Mesothelial cell of epicardium (in vitro differentiated cells): ENCODE data around the gene JPH2. TPM values are rescaled to one million over a fixed set of nuclear protein-coding genes. Genes with fewer than 3 reads are reported as not detected.
A peak's percentile ranks its signal among the peaks of the same experiment; 100 is the strongest.

Experiments
- DNase-seq, 2 experiments: peaks; one replicate each; pipeline ENCODE4 v3.0.0; 2021; ENCODE audit warnings: low spot score in 2 of 2; ENCODE audit not compliant: unreplicated experiment in 2 of 2
- H3K27ac Mint-ChIP-seq: 2 replicates; pipeline ENCODE4 v1.8.0; 2021; ENCODE audit warnings: mixed read lengths
- H3K27me3 Mint-ChIP-seq: 2 replicates; pipeline ENCODE4 v1.8.0; 2021; ENCODE audit warnings: low read depth, mixed read lengths
- H3K36me3 Mint-ChIP-seq: 2 replicates; pipeline ENCODE4 v1.8.0; 2021; ENCODE audit warnings: mixed read lengths
- H3K4me1 Mint-ChIP-seq: 2 replicates; pipeline ENCODE4 v1.8.0; 2021; ENCODE audit warnings: mixed read lengths
- H3K4me3 Mint-ChIP-seq: 2 replicates; pipeline ENCODE4 v1.8.0; 2021; ENCODE audit warnings: mild to moderate bottlenecking, moderate library complexity, mixed read lengths
- H3K9me3 Mint-ChIP-seq: 2 replicates; pipeline ENCODE4 v1.8.0; 2021; ENCODE audit warnings: mixed read lengths
- CTCF ChIP-seq: fragments of 200-600 bp; sonication (generic); IDR thresholded peaks from one replicate; pipeline ENCODE4 v1.5.0; 2021; ENCODE audit warnings: antibody characterized with exemption; ENCODE audit not compliant: unreplicated experiment
- total RNA-seq: library from RNA; stranded (reverse); gene quantifications from 3 replicates; pipeline ENCODE4 v1.2.1, GENCODE V29; 2021

Gene JPH2
- total RNA-seq, 1 donor from 2014 or later: 3.5 TPM

GRCh38 chr20:44222633-44223368, 35.8 kb upstream of the JPH2 start:
- DNase-seq: no peak
- H3K4me1 Mint-ChIP-seq: peaks cover 26% of the 10 kb centered on the region
- no peak for TF ChIP-seq CTCF
- H3K4me3 Mint-ChIP-seq: no peak overlapping the region
- no peaks in the 10 kb centered on the region for H3K36me3 Mint-ChIP-seq
- no peak overlapping the region for H3K27ac Mint-ChIP-seq
- no peaks in the 10 kb centered on the region for H3K27me3 Mint-ChIP-seq
- H3K9me3 Mint-ChIP-seq: no peaks in the 10 kb centered on the region

- H3K4me3 Mint-ChIP-seq: no peak overlapping the region
- H3K9me3 Mint-ChIP-seq: no peaks in the 10 kb centered on the region
- H3K4me1 Mint-ChIP-seq: peaks cover 33% of the 10 kb centered on the region
- no peaks in the 10 kb centered on the region for H3K27me3 Mint-ChIP-seq
- H3K27ac Mint-ChIP-seq: no peak overlapping the region
- TF ChIP-seq CTCF: no peak
- H3K36me3 Mint-ChIP-seq: peaks cover 1% of the 10 kb centered on the region
- DNase-seq: no peak
Measured at GRCh38 chr20:44222027-44222426, 35.0 kb upstream of the JPH2 start.

- peaks cover 33% of the 10 kb centered on the region for H3K4me1 Mint-ChIP-seq
- no peaks in the 10 kb centered on the region for H3K27me3 Mint-ChIP-seq
- no peak for DNase-seq
- peaks cover 1% of the 10 kb centered on the region for H3K36me3 Mint-ChIP-seq
- no peak overlapping the region for H3K4me3 Mint-ChIP-seq
- H3K9me3 Mint-ChIP-seq: no peaks in the 10 kb centered on the region
- no peak for TF ChIP-seq CTCF
- H3K27ac Mint-ChIP-seq: no peak overlapping the region
Measured at GRCh38 chr20:44221368-44221954, 34.5 kb upstream of the JPH2 start.

GRCh38 chr20:44219791-44220190, 32.8 kb upstream of the JPH2 start:
- no peak for DNase-seq
- no peak for TF ChIP-seq CTCF
- no peaks in the 10 kb centered on the region for H3K9me3 Mint-ChIP-seq
- H3K4me3 Mint-ChIP-seq: peak overlapping the region; percentile 24
- peaks cover 4% of the 10 kb centered on the region for H3K36me3 Mint-ChIP-seq
- H3K27me3 Mint-ChIP-seq: no peaks in the 10 kb centered on the region
- H3K4me1 Mint-ChIP-seq: peaks cover 36% of the 10 kb centered on the region
- H3K27ac Mint-ChIP-seq: peak overlapping the region; percentile 97

GRCh38 chr20:44219170-44219730, 32.3 kb upstream of the JPH2 start:
- TF ChIP-seq CTCF: no peak
- DNase-seq: no peak
- Mint-ChIP-seq H3K27ac (peak overlapping the region; percentile 97), H3K4me1 (peaks cover 36% of the 10 kb centered on the region), H3K9me3 (no peaks in the 10 kb centered on the region), H3K27me3 (no peaks in the 10 kb centered on the region), H3K36me3 (peaks cover 4% of the 10 kb centered on the region), H3K4me3 (peak overlapping the region; percentile 24)
